ENCODE data around the gene NEU3. TPM values are rescaled to one million over a fixed set of nuclear protein-coding genes. Genes with fewer than 3 reads are reported as not detected.

NEU3 gene
- total RNA-seq (2021; ENCODE audit: unreplicated experiment): 29.0 TPM
- polyA plus RNA-seq (2012; ENCODE audit: insufficient read length): 12.2 TPM
- Bru-seq, nascent RNA: percentile 87 among the genes with signal in this experiment
- percentile 96 among the genes with signal in this experiment for BruChase-seq, experiment 1, labeled RNA remaining after a 2-hour chase
- percentile 84 among the genes with signal in this experiment for BruChase-seq, experiment 2, labeled RNA remaining after a 6-hour chase
- long read RNA-seq, full-length matches to known transcripts: 19 of 44 reads
- long read RNA-seq, partial matches to known transcripts: 8 of 44 reads
- long read RNA-seq, other reads (novel, unspliced or antisense): 17 of 44 reads

- intact Hi-C loops (cut with micrococcal nuclease; ENCODE audit: unreplicated experiment) (no loop called here), in situ Hi-C loops (cut with HindIII; ENCODE audit: low pct_unique_long_range_greater_than_20kb, low sequenced_read_pairs) (no loop called here)
- H3K9me3 ChIP-seq (ENCODE audit: control insufficient read depth, insufficient read depth, low read depth, low read length): no peaks in the 10 kb centered on the region
- peaks cover 22% of the 10 kb centered on the region for H3K4me1 ChIP-seq (ENCODE audit: control insufficient read depth, insufficient read depth, low read length)
- ChIA-PET CTCF (interaction anchor here (1.4 kb wide), 1 partner anchor 61 kb away, joined by 18 read pairs; no protein-coding TSS in a partner anchor), POLR2A (interaction anchor here (0.6 to 0.7 kb wide), 4 partner anchors 22 to 60 kb away, joined by 3 to 5 read pairs (median 4); no protein-coding TSS in a partner anchor)
- DNase-seq (ENCODE audit: low read depth, low spot score): peak; percentile 41
- no TSS peak for BruUV-seq (replicated peaks)
- peak; percentile 98 for ATAC-seq
- H3K4me3 ChIP-seq (ENCODE audit: low read depth in 2 of 2, low read length in 2 of 2): peak within 1 kb of the TSS; percentile 98 to 99
- no peaks in the 10 kb centered on the region for H3K27me3 ChIP-seq (ENCODE audit: control insufficient read depth, insufficient read depth, low read length)
- peak within 1 kb of the TSS; percentile 97 for H3K27ac ChIP-seq (ENCODE audit: low read length)
- no peaks in the 10 kb centered on the region for H3K36me3 ChIP-seq (ENCODE audit: control insufficient read depth, insufficient read depth, low read length)
- peak; percentile 93 for TF ChIP-seq POLR2AphosphoS5 (IDR thresholded peaks at IDR 0.05; ENCODE audit: low read depth, low read length)
- TF ChIP-seq, protein P1, sequence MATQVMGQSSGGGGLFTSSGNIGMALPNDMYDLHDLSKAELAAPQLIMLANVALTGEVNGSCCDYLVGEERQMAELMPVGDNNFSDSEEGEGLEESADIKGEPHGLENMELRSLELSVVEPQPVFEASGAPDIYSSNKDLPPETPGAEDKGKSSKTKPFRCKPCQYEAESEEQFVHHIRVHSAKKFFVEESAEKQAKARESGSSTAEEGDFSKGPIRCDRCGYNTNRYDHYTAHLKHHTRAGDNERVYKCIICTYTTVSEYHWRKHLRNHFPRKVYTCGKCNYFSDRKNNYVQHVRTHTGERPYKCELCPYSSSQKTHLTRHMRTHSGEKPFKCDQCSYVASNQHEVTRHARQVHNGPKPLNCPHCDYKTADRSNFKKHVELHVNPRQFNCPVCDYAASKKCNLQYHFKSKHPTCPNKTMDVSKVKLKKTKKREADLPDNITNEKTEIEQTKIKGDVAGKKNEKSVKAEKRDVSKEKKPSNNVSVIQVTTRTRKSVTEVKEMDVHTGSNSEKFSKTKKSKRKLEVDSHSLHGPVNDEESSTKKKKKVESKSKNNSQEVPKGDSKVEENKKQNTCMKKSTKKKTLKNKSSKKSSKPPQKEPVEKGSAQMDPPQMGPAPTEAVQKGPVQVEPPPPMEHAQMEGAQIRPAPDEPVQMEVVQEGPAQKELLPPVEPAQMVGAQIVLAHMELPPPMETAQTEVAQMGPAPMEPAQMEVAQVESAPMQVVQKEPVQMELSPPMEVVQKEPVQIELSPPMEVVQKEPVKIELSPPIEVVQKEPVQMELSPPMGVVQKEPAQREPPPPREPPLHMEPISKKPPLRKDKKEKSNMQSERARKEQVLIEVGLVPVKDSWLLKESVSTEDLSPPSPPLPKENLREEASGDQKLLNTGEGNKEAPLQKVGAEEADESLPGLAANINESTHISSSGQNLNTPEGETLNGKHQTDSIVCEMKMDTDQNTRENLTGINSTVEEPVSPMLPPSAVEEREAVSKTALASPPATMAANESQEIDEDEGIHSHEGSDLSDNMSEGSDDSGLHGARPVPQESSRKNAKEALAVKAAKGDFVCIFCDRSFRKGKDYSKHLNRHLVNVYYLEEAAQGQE (IDR thresholded peaks at IDR 0.05; ENCODE audit: insufficient read depth in 1 of 2, low read depth in 2 of 2, low read length in 1 of 2): no peak; a peak in 1 of 4 replicates
- peak; percentile 90 for TF ChIP-seq SIN3A (IDR thresholded peaks at IDR 0.05; ENCODE audit: borderline replicate concordance, insufficient read depth, low read depth, low read length)
Observed at GRCh38 chr11:74988541-74989259, at the start of gene NEU3. Gene NEU3, plus strand, starts transcription at chr11:74988933. Its CDS starts 128 bp downstream, at chr11:74989061.

DNA sequence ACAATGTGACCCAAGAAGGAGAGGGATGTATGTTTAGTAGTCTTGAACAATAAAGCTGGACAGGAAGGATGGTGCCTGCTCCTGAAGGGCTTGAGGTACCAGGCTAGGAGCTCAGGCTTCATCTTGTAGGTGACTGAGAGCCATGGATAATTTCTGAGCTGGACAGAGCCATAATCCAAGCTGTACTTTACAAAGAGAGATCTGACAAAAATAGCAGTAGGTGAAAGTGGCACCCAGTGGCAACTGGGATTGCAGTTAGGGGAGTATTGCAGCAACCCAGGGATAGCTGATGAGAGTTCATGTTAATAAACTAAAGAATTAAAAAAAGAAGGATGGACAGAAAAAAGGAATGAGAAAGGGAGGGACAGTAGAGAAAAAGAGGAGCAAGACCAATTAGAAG, 47.2 kb upstream of the NEU3 start:
- intact Hi-C loops (cut with micrococcal nuclease; ENCODE audit: unreplicated experiment): no loop called here
- Histone ChIP-seq H3K4me1 (ENCODE audit: control insufficient read depth, insufficient read depth, low read length) (no peaks in the 10 kb centered on the region), H3K36me3 (ENCODE audit: control insufficient read depth, insufficient read depth, low read length) (peaks cover 16% of the 10 kb centered on the region; the same call in 1 of the 2 replicates), H3K9me3 (ENCODE audit: control insufficient read depth, insufficient read depth, low read depth, low read length) (no peaks in the 10 kb centered on the region), H3K4me3 (ENCODE audit: low read depth in 2 of 2, low read length in 2 of 2) (no peak overlapping the region), H3K27ac (ENCODE audit: low read length) (no peak overlapping the region), H3K27me3 (ENCODE audit: control insufficient read depth, insufficient read depth, low read length) (no peaks in the 10 kb centered on the region)
- CTCF ChIA-PET: no interaction called here
- no peak for DNase-seq (ENCODE audit: low read depth, low spot score)
- in situ Hi-C loops (cut with HindIII; ENCODE audit: low pct_unique_long_range_greater_than_20kb, low sequenced_read_pairs): no loop called here
- POLR2A ChIA-PET: no interaction called here
- TF ChIP-seq TCF7L2 (IDR thresholded peaks at IDR 0.05; ENCODE audit: low read depth, low read length) (no peak), SIN3A (IDR thresholded peaks at IDR 0.05; ENCODE audit: borderline replicate concordance, insufficient read depth, low read depth, low read length) (no peak), POLR2AphosphoS5 (IDR thresholded peaks at IDR 0.05; ENCODE audit: low read depth, low read length) (no peak)
- TF ChIP-seq, protein P2, sequence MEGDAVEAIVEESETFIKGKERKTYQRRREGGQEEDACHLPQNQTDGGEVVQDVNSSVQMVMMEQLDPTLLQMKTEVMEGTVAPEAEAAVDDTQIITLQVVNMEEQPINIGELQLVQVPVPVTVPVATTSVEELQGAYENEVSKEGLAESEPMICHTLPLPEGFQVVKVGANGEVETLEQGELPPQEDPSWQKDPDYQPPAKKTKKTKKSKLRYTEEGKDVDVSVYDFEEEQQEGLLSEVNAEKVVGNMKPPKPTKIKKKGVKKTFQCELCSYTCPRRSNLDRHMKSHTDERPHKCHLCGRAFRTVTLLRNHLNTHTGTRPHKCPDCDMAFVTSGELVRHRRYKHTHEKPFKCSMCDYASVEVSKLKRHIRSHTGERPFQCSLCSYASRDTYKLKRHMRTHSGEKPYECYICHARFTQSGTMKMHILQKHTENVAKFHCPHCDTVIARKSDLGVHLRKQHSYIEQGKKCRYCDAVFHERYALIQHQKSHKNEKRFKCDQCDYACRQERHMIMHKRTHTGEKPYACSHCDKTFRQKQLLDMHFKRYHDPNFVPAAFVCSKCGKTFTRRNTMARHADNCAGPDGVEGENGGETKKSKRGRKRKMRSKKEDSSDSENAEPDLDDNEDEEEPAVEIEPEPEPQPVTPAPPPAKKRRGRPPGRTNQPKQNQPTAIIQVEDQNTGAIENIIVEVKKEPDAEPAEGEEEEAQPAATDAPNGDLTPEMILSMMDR (IDR thresholded peaks at IDR 0.05): no peak
- TF ChIP-seq, protein P1 (IDR thresholded peaks at IDR 0.05; ENCODE audit: insufficient read depth in 1 of 2, low read depth in 2 of 2, low read length in 1 of 2): no peak
- no peak for ATAC-seq
- BruUV-seq (replicated peaks): no TSS peak

Data from Panc1 (cell line).